H9 (cell line): ENCODE measurements around the gene DDX55. TPM values are rescaled to one million over a fixed set of nuclear protein-coding genes. Genes with fewer than 3 reads are reported as not detected.

Source experiments
- DNase-seq: peaks from one replicate; pipeline ENCODE4 v3.0.0-alpha.2; 2017
- H2AFZ ChIP-seq: one replicate; pipeline ENCODE4 v1.6.1; 2013; ENCODE audit warnings: mild to moderate bottlenecking, low read length, control low read depth, moderate library complexity
- H2AK5ac ChIP-seq: 2 replicates; pipeline ENCODE4 v1.6.1; 2013; ENCODE audit warnings: low read length, control low read depth, mixed read lengths; ENCODE audit not compliant: insufficient read length
- H2BK120ac ChIP-seq: one replicate; pipeline ENCODE4 v1.6.1; 2013; ENCODE audit warnings: low read depth, mild to moderate bottlenecking, low read length, control low read depth, inconsistent platforms; ENCODE audit not compliant: poor library complexity, severe bottlenecking
- H2BK12ac ChIP-seq: 2 replicates; pipeline ENCODE4 v1.6.1; 2013; ENCODE audit warnings: low read length, control low read depth, mixed read lengths, low read depth; ENCODE audit not compliant: insufficient read length
- H2BK15ac ChIP-seq: 2 replicates; pipeline ENCODE4 v1.6.1; 2013; ENCODE audit warnings: low read depth, low read length, control low read depth
- H2BK20ac ChIP-seq: one replicate; pipeline ENCODE4 v1.6.1; 2013; ENCODE audit warnings: low read depth, mild to moderate bottlenecking, low read length, control low read depth, inconsistent platforms; ENCODE audit not compliant: poor library complexity, severe bottlenecking
- H2BK5ac ChIP-seq: 2 replicates; pipeline ENCODE4 v1.6.1; 2013; ENCODE audit warnings: low read length, control low read depth, mixed read lengths; ENCODE audit not compliant: insufficient read length
- H3K14ac ChIP-seq: 2 replicates; pipeline ENCODE4 v1.6.1; 2013; ENCODE audit warnings: low read length, control low read depth; ENCODE audit not compliant: insufficient read depth
- H3K18ac ChIP-seq: 2 replicates; pipeline ENCODE4 v1.6.1; 2013; ENCODE audit warnings: low read depth, mild to moderate bottlenecking, mixed read lengths, low read length, control low read depth; ENCODE audit not compliant: insufficient read length
- H3K23ac ChIP-seq: 2 replicates; pipeline ENCODE4 v1.6.1; 2013; ENCODE audit warnings: low read length, control low read depth, mixed read lengths, low read depth; ENCODE audit not compliant: insufficient read length
- H3K23me2 ChIP-seq: 2 replicates; pipeline ENCODE4 v1.6.1; 2013; ENCODE audit warnings: low read depth, mild to moderate bottlenecking, mixed read lengths, low read length, control low read depth; ENCODE audit not compliant: insufficient read length, poor library complexity, severe bottlenecking
- H3K27ac ChIP-seq: 2 replicates; pipeline ENCODE4 v1.5.1; 2013; ENCODE audit warnings: low read length, control low read depth, mixed read lengths, low read depth; ENCODE audit not compliant: insufficient read length
- H3K27me3 ChIP-seq: 2 replicates; pipeline ENCODE4 v1.6.1; 2013; ENCODE audit warnings: low read length, control low read depth, inconsistent platforms; ENCODE audit not compliant: insufficient read depth
- H3K4ac ChIP-seq: 2 replicates; pipeline ENCODE4 v1.6.1; 2013; ENCODE audit warnings: low read depth, mild to moderate bottlenecking, control low read depth, inconsistent platforms, low read length, moderate library complexity
- H3K4me1 ChIP-seq: 2 replicates; pipeline ENCODE4 v1.6.1; 2013; ENCODE audit warnings: low read length, control low read depth, inconsistent platforms; ENCODE audit not compliant: insufficient read depth
- H3K4me2 ChIP-seq: 2 replicates; pipeline ENCODE4 v1.6.1; 2013; ENCODE audit warnings: low read length, control low read depth, mixed read lengths; ENCODE audit not compliant: insufficient read length, insufficient read depth
- H3K56ac ChIP-seq: 2 replicates; pipeline ENCODE4 v1.6.1; 2013; ENCODE audit warnings: low read depth, mild to moderate bottlenecking, mixed read lengths, low read length, control low read depth; ENCODE audit not compliant: insufficient read length
- H3K79me1 ChIP-seq: 2 replicates; pipeline ENCODE4 v1.6.1; 2013; ENCODE audit warnings: low read depth, mild to moderate bottlenecking, moderate library complexity, low read length, control low read depth, inconsistent platforms; ENCODE audit not compliant: insufficient read depth, poor library complexity, severe bottlenecking
- H3K79me2 ChIP-seq: 2 replicates; pipeline ENCODE4 v1.6.1; 2013; ENCODE audit warnings: low read length, control low read depth, inconsistent platforms; ENCODE audit not compliant: insufficient read depth
- H3K9ac ChIP-seq: 2 replicates; pipeline ENCODE4 v1.6.1; 2013; ENCODE audit warnings: low read length, control low read depth, mixed read lengths; ENCODE audit not compliant: insufficient read length; ENCODE audit errors: extremely low read depth
- H3K9me3 ChIP-seq: one replicate; pipeline ENCODE4 v1.6.1; 2013; ENCODE audit warnings: low read depth, low read length, inconsistent platforms; ENCODE audit not compliant: control insufficient read depth
- H3T11ph ChIP-seq: one replicate; pipeline ENCODE4 v1.6.1; 2013; ENCODE audit warnings: mild to moderate bottlenecking, low read length, control low read depth, inconsistent platforms
- H4K20me1 ChIP-seq: one replicate; pipeline ENCODE4 v1.6.1; 2013; ENCODE audit not compliant: control insufficient read depth, insufficient read length, insufficient read depth
- H4K5ac ChIP-seq: 2 replicates; pipeline ENCODE4 v1.6.1; 2013; ENCODE audit warnings: low read depth, mild to moderate bottlenecking, mixed read lengths, low read length, control low read depth; ENCODE audit not compliant: insufficient read length
- H4K8ac ChIP-seq: replicated peaks from 2 replicates; pipeline ENCODE4 v1.6.1; 2013; ENCODE audit warnings: low read length, control low read depth, mixed read lengths, low read depth; ENCODE audit not compliant: insufficient read length
- H4K91ac ChIP-seq: 2 replicates; pipeline ENCODE4 v1.6.1; 2013; ENCODE audit warnings: low read depth, mild to moderate bottlenecking, moderate library complexity, mixed read lengths, low read length, control low read depth; ENCODE audit not compliant: insufficient read length
- H3K27ac Mint-ChIP-seq, 3 experiments: 2 replicates in 2 of 3; 3 replicates in 1 of 3; pipeline ENCODE4 v1.8.0; 2020 to 2021; ENCODE audit warnings: mixed read lengths in 3 of 3, mild to moderate bottlenecking in 1 of 3, moderate library complexity in 1 of 3
- H3K27me3 Mint-ChIP-seq: 2 replicates; pipeline ENCODE4 v1.8.0; 2021; ENCODE audit warnings: low read depth, mild to moderate bottlenecking, moderate library complexity, mixed read lengths
- H3K36me3 Mint-ChIP-seq, 3 experiments: 2 replicates in 2 of 3; 3 replicates in 1 of 3; pipeline ENCODE4 v1.8.0; 2020 to 2021; ENCODE audit warnings: low read depth in 3 of 3, mixed read lengths in 3 of 3; ENCODE audit not compliant: insufficient read depth in 1 of 3
- H3K4me1 Mint-ChIP-seq, 2 experiments: 2 replicates each; pipeline ENCODE4 v1.8.0; 2020; ENCODE audit warnings: mixed read lengths in 2 of 2
- H3K4me3 Mint-ChIP-seq, 2 experiments: 2 replicates in 1 of 2; 3 replicates in 1 of 2; pipeline ENCODE4 v1.8.0; 2020 to 2021; ENCODE audit warnings: mild to moderate bottlenecking in 2 of 2, mixed read lengths in 2 of 2, moderate library complexity in 1 of 2
- H3K9me3 Mint-ChIP-seq, 2 experiments: 2 replicates in 1 of 2; 3 replicates in 1 of 2; pipeline ENCODE4 v1.8.0; 2020; ENCODE audit warnings: mild to moderate bottlenecking in 2 of 2, mixed read lengths in 2 of 2, moderate library complexity in 1 of 2
- CTCF ChIP-seq: fragments of 200-600 bp; sonication (generic); conservative IDR thresholded peaks from 3 replicates; pipeline ENCODE4 v1.8.0; 2021; ENCODE audit warnings: antibody characterized with exemption, mild to moderate bottlenecking
- whole genome bisulfite sequencing: extraction: QIAGEN DNeasy Blood & Tissue Kit; methylation state at CpG from one replicate; pipeline ENCODE4 v1.1.7; 2013; ENCODE audit warnings: missing lambda C conversion rate, low lambda C conversion rate, mixed read lengths; ENCODE audit not compliant: insufficient read length; ENCODE audit errors: extremely low coverage; 5-methylcytosine and 5-hydroxymethylcytosine counted together
- total RNA-seq: library from RNA; stranded (reverse); gene quantifications from 2 replicates; pipeline ENCODE4 v1.2.1, GENCODE V29; 2021

Gene DDX55
- total RNA-seq, 1 experiment from 2014 or later = 51.7 TPM

GRCh38 chr12:123573870-123574269, 28.0 kb upstream of the DDX55 start:
- WGBS = no CpG with 5 or more reads among the region's 4 CpGs
- H2BK12ac ChIP-seq = no peak overlapping the region
- no peak overlapping the region for H3K27ac ChIP-seq
- H4K20me1 ChIP-seq = no peaks in the 10 kb centered on the region
- no peaks in the 10 kb centered on the region; the same call in 1 of the 2 replicates for H3K4me1 ChIP-seq
- H2AFZ ChIP-seq = no peak overlapping the region
- no peaks in the 10 kb centered on the region for H3K79me1 ChIP-seq
- peaks cover 7 to 11% of the 10 kb centered on the region in 2 experiments for H3K4me1 Mint-ChIP-seq
- no peaks in the 10 kb centered on the region for H3K9me3 ChIP-seq
- DNase-seq = no peak
- H3K27me3 ChIP-seq = no peaks in the 10 kb centered on the region
- no peak overlapping the region for H2BK15ac ChIP-seq
- H3K23me2 ChIP-seq = no peaks in the 10 kb centered on the region
- H3K14ac ChIP-seq = no peak overlapping the region
- H3K4me3 Mint-ChIP-seq = no peak overlapping the region
- no peak overlapping the region for H2BK5ac ChIP-seq
- no peak overlapping the region for H3K4ac ChIP-seq
- no peak overlapping the region for H3K27ac Mint-ChIP-seq
- no peak overlapping the region for H4K91ac ChIP-seq
- TF ChIP-seq CTCF = no peak
- no peak overlapping the region for H4K8ac ChIP-seq
- H3K9me3 Mint-ChIP-seq = no peaks in the 10 kb centered on the region; a peak in 1 of 5 replicates
- H2AK5ac ChIP-seq = no peak overlapping the region
- H3K23ac ChIP-seq = no peak overlapping the region
- no peak overlapping the region for H2BK120ac ChIP-seq
- H3T11ph ChIP-seq = no peak overlapping the region
- no peaks in the 10 kb centered on the region for H3K79me2 ChIP-seq
- H3K27me3 Mint-ChIP-seq = peaks cover 4% of the 10 kb centered on the region; the same call in 1 of the 2 replicates
- H3K4me2 ChIP-seq = no peak overlapping the region
- H3K36me3 Mint-ChIP-seq = peaks cover 0 to 8% (median 6%) of the 10 kb centered on the region in 3 experiments; a peak in 3 of 7 replicates
- H2BK20ac ChIP-seq = no peak overlapping the region
- no peak overlapping the region for H3K56ac ChIP-seq
- no peak overlapping the region for H3K9ac ChIP-seq
- no peak overlapping the region for H4K5ac ChIP-seq
- H3K18ac ChIP-seq = no peak overlapping the region
